HG02981 (cell line): ENCODE data around the gene HNRNPA3.
"Not testable (repeated sequence)": the region's sequence is repeated elsewhere in the genome, so short reads cannot be mapped to it uniquely, and the experiment has no call there.

ENCODE experiments used
- ATAC-seq: cut with Tn5 transposase; IDR thresholded peaks from one replicate; pipeline ENCODE4 v1.9.1; 2021; ENCODE audit warnings: mild to moderate bottlenecking, moderate library complexity; ENCODE audit not compliant: unreplicated experiment

The HNRNPA3 gene

GRCh38 chr2:177254433-177255226 is 42.0 kb downstream of the HNRNPA3 start:
- ATAC-seq: no peak

GRCh38 chr2:177255227-177255601 is 42.6 kb downstream of the HNRNPA3 start:
- no peak for ATAC-seq

GRCh38 chr2:177256026-177256425 is 43.4 kb downstream of the HNRNPA3 start:
- no peak for ATAC-seq

- no peak for ATAC-seq
These were observed 44.1 kb downstream of the HNRNPA3 start for GRCh38 chr2:177256695-177257094.

GRCh38 chr2:177257471-177257870 is 44.9 kb downstream of the HNRNPA3 start:
- ATAC-seq: no peak

- no peak for ATAC-seq
These were observed 45.5 kb downstream of the HNRNPA3 start for GRCh38 chr2:177258059-177258458.

GRCh38 chr2:177260379-177260778 is 47.8 kb downstream of the HNRNPA3 start:
- no peak for ATAC-seq

GRCh38 chr2:177261116-177262060 is 48.8 kb downstream of the HNRNPA3 start:
- no peak for ATAC-seq

GRCh38 chr2:177262092-177262491 is 49.5 kb downstream of the HNRNPA3 start:
- no peak for ATAC-seq

- no peak for ATAC-seq
These were observed 50.4 kb downstream of the HNRNPA3 start for GRCh38 chr2:177262958-177263450.

- peak; percentile 42 for ATAC-seq
These were observed 51.0 kb downstream of the HNRNPA3 start for GRCh38 chr2:177263451-177264208.

GRCh38 chr2:177264209-177264692 is 51.7 kb downstream of the HNRNPA3 start:
- ATAC-seq: peak; percentile 13

GRCh38 chr2:177264693-177265587 is 52.3 kb downstream of the HNRNPA3 start, which contains the start of gene NFE2L2:
NFE2L2 (minus strand) TSS chr2:177264727; CDS start chr2:177264576, 151 bp downstream.
- peak; percentile 53 for ATAC-seq

- ATAC-seq: no peak
These were observed 53.5 kb downstream of the HNRNPA3 start for GRCh38 chr2:177265824-177266817.

- not testable (repeated sequence) for ATAC-seq
These were observed 54.4 kb downstream of the HNRNPA3 start for GRCh38 chr2:177266955-177267354.

GRCh38 chr2:177268187-177268871 is 55.7 kb downstream of the HNRNPA3 start:
- no peak for ATAC-seq

- ATAC-seq: no peak
These were observed 56.3 kb downstream of the HNRNPA3 start for GRCh38 chr2:177268901-177269300.

GRCh38 chr2:177270531-177270930 is 57.9 kb downstream of the HNRNPA3 start:
- ATAC-seq: no peak
